GM12872 (cell line): ENCODE data around the gene MAP4K5.

Experiments used
- CTCF ChIP-seq: IDR thresholded peaks from 3 replicates; pipeline ENCODE4 v1.5.1; 2011; ENCODE audit warnings: low read depth, mild to moderate bottlenecking, low read length, moderate library complexity; ENCODE audit not compliant: insufficient read depth

Gene MAP4K5

DNA sequence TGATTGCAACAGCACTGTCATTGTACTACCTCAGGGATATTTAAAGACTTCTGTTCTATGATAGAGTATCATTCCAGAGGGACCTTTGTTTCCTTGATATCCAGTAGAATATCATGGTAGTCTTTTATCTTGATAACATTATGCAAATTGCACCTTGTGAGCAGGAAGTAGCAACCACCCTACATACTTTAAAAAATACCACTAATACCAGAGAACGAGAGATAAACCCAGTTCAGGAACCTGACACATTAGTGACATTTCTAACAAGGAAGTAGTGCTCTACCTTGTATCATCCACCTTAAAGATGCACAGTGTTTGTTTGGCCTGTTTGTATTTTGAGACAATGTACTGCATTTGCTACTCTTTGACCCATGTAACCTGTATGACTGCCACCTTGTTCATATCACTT, 8.8 kb upstream of the MAP4K5 start:
- TF ChIP-seq CTCF: no peak

GRCh38 chr14:50539051-50539450, 6.7 kb upstream of the MAP4K5 start:
- TF ChIP-seq CTCF: no peak

GRCh38 chr14:50534997-50535396, 2.6 kb upstream of the MAP4K5 start:
- TF ChIP-seq CTCF: no peak

DNA sequence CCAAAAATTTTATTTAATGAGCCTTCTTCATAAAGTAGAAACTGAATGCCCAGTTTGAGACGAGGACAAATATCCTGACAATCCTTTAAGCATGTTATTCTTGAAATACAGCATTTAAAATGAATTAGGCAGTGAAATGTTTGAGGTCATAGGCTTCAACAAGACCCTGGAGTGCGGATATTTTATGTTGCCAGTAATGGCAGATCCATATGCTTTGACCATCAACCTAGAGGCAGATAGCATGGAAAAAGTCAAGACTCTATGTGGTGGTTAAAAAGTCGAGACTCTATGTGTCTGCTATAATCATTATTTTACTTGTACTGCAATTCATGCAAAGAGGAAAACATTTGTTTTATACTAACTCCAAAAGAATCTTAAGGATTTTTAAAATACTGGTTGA, 2.0 kb upstream of the MAP4K5 start:
- no peak for TF ChIP-seq CTCF

DNA sequence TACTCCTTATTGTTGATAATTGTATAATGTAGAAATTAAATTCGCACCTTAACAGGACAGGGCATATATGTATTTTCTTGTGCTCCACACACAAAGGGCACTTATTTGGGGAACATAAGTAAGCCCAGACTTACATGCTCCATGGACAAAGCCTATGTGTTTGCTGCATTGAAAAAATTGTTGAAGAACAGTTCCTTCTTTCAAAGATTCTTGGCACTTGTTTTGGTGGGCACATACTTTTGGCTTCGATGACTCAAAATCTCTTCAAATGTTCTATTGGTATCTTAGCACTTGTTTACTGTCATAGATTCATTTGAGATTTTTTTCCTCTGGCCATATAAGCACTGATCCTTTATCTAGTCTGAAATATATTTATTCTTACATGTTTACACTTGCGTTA, 1.4 kb upstream of the MAP4K5 start:
- no peak for TF ChIP-seq CTCF

DNA sequence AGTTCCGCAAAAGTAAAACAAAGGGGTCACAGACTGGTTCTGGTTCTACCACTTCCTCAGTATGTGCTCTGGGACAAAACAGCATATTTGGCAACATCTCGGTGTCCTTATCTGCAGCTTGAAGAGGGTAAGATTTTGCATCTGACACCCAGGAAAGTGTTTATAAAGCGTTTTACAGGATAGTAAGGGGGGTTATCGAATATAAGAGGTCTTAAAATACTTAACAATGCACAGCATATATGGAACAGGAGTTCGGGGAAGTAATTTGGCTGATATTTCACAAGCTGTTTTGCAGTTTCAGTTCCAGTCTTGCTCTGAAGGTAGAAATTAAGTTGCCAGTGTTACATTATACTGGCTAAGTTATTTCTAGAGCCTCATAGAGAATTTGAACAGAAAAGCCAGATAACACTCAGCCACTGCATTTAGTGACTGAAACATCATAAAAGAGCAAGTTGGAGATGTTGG, 904 bp upstream of the MAP4K5 start:
- no peak for TF ChIP-seq CTCF

DNA sequence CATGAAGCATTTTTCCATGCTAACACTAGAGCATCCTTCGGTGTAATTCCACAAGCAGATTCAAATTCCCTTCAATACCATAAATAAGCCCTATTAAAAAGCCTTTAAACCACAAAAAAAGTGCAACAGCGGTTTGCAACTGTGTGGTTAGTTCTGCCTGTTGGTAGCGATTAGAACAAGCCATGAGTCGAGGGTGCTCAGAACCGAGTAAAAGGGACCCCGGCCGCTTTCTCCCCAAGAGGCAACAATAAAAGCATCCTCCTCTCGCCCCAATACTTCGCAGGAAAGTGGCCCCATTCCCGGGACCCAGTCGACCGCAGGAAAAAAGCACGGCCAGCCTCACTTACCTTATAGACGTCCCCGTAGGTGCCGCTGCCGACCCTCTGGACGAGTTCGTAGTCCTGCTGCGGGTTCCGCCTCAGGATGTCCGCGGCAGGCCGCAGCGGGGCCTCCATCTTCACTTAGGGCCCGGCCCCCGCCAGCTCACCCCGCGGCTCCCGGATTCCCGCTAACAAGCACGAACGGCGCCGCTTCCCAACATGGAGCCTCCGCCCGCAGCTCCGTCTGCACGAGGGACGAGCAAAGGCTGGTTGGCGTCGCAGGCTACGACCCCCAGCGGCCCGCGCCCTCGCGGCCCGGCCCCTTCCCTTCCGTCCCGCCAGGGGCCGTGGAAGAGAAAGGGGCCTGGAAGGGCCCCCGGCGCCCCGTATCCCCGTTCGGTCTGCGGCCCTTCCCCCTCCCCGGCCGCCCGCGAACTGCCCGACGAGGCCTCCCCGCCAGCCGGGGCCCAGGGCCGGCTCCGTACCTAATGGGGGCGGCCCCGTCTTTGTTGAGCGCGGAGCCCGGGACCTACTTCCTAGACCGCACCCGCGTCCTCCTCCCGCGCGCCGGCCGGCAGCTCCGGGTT, 521 bp downstream of the MAP4K5 start:
- TF ChIP-seq CTCF: no peak
